H9 (cell line): Measurements from ENCODE around the gene ARMC2. TPM values are rescaled to one million over a fixed set of nuclear protein-coding genes. Genes with fewer than 3 reads are reported as not detected.

Source experiments
- DNase-seq: peaks from one replicate; pipeline ENCODE4 v3.0.0-alpha.2; 2017
- H2AFZ ChIP-seq: one replicate; pipeline ENCODE4 v1.6.1; 2013; ENCODE audit warnings: mild to moderate bottlenecking, low read length, control low read depth, moderate library complexity
- H2AK5ac ChIP-seq: 2 replicates; pipeline ENCODE4 v1.6.1; 2013; ENCODE audit warnings: low read length, control low read depth, mixed read lengths; ENCODE audit not compliant: insufficient read length
- H2BK120ac ChIP-seq: one replicate; pipeline ENCODE4 v1.6.1; 2013; ENCODE audit warnings: low read depth, mild to moderate bottlenecking, low read length, control low read depth, inconsistent platforms; ENCODE audit not compliant: poor library complexity, severe bottlenecking
- H2BK12ac ChIP-seq: 2 replicates; pipeline ENCODE4 v1.6.1; 2013; ENCODE audit warnings: low read length, control low read depth, mixed read lengths, low read depth; ENCODE audit not compliant: insufficient read length
- H2BK15ac ChIP-seq: 2 replicates; pipeline ENCODE4 v1.6.1; 2013; ENCODE audit warnings: low read depth, low read length, control low read depth
- H2BK20ac ChIP-seq: one replicate; pipeline ENCODE4 v1.6.1; 2013; ENCODE audit warnings: low read depth, mild to moderate bottlenecking, low read length, control low read depth, inconsistent platforms; ENCODE audit not compliant: poor library complexity, severe bottlenecking
- H2BK5ac ChIP-seq: 2 replicates; pipeline ENCODE4 v1.6.1; 2013; ENCODE audit warnings: low read length, control low read depth, mixed read lengths; ENCODE audit not compliant: insufficient read length
- H3K14ac ChIP-seq: 2 replicates; pipeline ENCODE4 v1.6.1; 2013; ENCODE audit warnings: low read length, control low read depth; ENCODE audit not compliant: insufficient read depth
- H3K18ac ChIP-seq: 2 replicates; pipeline ENCODE4 v1.6.1; 2013; ENCODE audit warnings: low read depth, mild to moderate bottlenecking, mixed read lengths, low read length, control low read depth; ENCODE audit not compliant: insufficient read length
- H3K23ac ChIP-seq: 2 replicates; pipeline ENCODE4 v1.6.1; 2013; ENCODE audit warnings: low read length, control low read depth, mixed read lengths, low read depth; ENCODE audit not compliant: insufficient read length
- H3K23me2 ChIP-seq: 2 replicates; pipeline ENCODE4 v1.6.1; 2013; ENCODE audit warnings: low read depth, mild to moderate bottlenecking, mixed read lengths, low read length, control low read depth; ENCODE audit not compliant: insufficient read length, poor library complexity, severe bottlenecking
- H3K27ac ChIP-seq: 2 replicates; pipeline ENCODE4 v1.5.1; 2013; ENCODE audit warnings: low read length, control low read depth, mixed read lengths, low read depth; ENCODE audit not compliant: insufficient read length
- H3K27me3 ChIP-seq: 2 replicates; pipeline ENCODE4 v1.6.1; 2013; ENCODE audit warnings: low read length, control low read depth, inconsistent platforms; ENCODE audit not compliant: insufficient read depth
- H3K4ac ChIP-seq: 2 replicates; pipeline ENCODE4 v1.6.1; 2013; ENCODE audit warnings: low read depth, mild to moderate bottlenecking, control low read depth, inconsistent platforms, low read length, moderate library complexity
- H3K4me1 ChIP-seq: 2 replicates; pipeline ENCODE4 v1.6.1; 2013; ENCODE audit warnings: low read length, control low read depth, inconsistent platforms; ENCODE audit not compliant: insufficient read depth
- H3K4me2 ChIP-seq: 2 replicates; pipeline ENCODE4 v1.6.1; 2013; ENCODE audit warnings: low read length, control low read depth, mixed read lengths; ENCODE audit not compliant: insufficient read length, insufficient read depth
- H3K56ac ChIP-seq: 2 replicates; pipeline ENCODE4 v1.6.1; 2013; ENCODE audit warnings: low read depth, mild to moderate bottlenecking, mixed read lengths, low read length, control low read depth; ENCODE audit not compliant: insufficient read length
- H3K79me1 ChIP-seq: 2 replicates; pipeline ENCODE4 v1.6.1; 2013; ENCODE audit warnings: low read depth, mild to moderate bottlenecking, moderate library complexity, low read length, control low read depth, inconsistent platforms; ENCODE audit not compliant: insufficient read depth, poor library complexity, severe bottlenecking
- H3K79me2 ChIP-seq: 2 replicates; pipeline ENCODE4 v1.6.1; 2013; ENCODE audit warnings: low read length, control low read depth, inconsistent platforms; ENCODE audit not compliant: insufficient read depth
- H3K9ac ChIP-seq: 2 replicates; pipeline ENCODE4 v1.6.1; 2013; ENCODE audit warnings: low read length, control low read depth, mixed read lengths; ENCODE audit not compliant: insufficient read length; ENCODE audit errors: extremely low read depth
- H3K9me3 ChIP-seq: one replicate; pipeline ENCODE4 v1.6.1; 2013; ENCODE audit warnings: low read depth, low read length, inconsistent platforms; ENCODE audit not compliant: control insufficient read depth
- H3T11ph ChIP-seq: one replicate; pipeline ENCODE4 v1.6.1; 2013; ENCODE audit warnings: mild to moderate bottlenecking, low read length, control low read depth, inconsistent platforms
- H4K20me1 ChIP-seq: one replicate; pipeline ENCODE4 v1.6.1; 2013; ENCODE audit not compliant: control insufficient read depth, insufficient read length, insufficient read depth
- H4K5ac ChIP-seq: 2 replicates; pipeline ENCODE4 v1.6.1; 2013; ENCODE audit warnings: low read depth, mild to moderate bottlenecking, mixed read lengths, low read length, control low read depth; ENCODE audit not compliant: insufficient read length
- H4K8ac ChIP-seq: replicated peaks from 2 replicates; pipeline ENCODE4 v1.6.1; 2013; ENCODE audit warnings: low read length, control low read depth, mixed read lengths, low read depth; ENCODE audit not compliant: insufficient read length
- H4K91ac ChIP-seq: 2 replicates; pipeline ENCODE4 v1.6.1; 2013; ENCODE audit warnings: low read depth, mild to moderate bottlenecking, moderate library complexity, mixed read lengths, low read length, control low read depth; ENCODE audit not compliant: insufficient read length
- H3K27ac Mint-ChIP-seq, 3 experiments: 2 replicates in 2 of 3; 3 replicates in 1 of 3; pipeline ENCODE4 v1.8.0; 2020 to 2021; ENCODE audit warnings: mixed read lengths in 3 of 3, mild to moderate bottlenecking in 1 of 3, moderate library complexity in 1 of 3
- H3K27me3 Mint-ChIP-seq: 2 replicates; pipeline ENCODE4 v1.8.0; 2021; ENCODE audit warnings: low read depth, mild to moderate bottlenecking, moderate library complexity, mixed read lengths
- H3K36me3 Mint-ChIP-seq, 3 experiments: 2 replicates in 2 of 3; 3 replicates in 1 of 3; pipeline ENCODE4 v1.8.0; 2020 to 2021; ENCODE audit warnings: low read depth in 3 of 3, mixed read lengths in 3 of 3; ENCODE audit not compliant: insufficient read depth in 1 of 3
- H3K4me1 Mint-ChIP-seq, 2 experiments: 2 replicates each; pipeline ENCODE4 v1.8.0; 2020; ENCODE audit warnings: mixed read lengths in 2 of 2
- H3K4me3 Mint-ChIP-seq, 2 experiments: 2 replicates in 1 of 2; 3 replicates in 1 of 2; pipeline ENCODE4 v1.8.0; 2020 to 2021; ENCODE audit warnings: mild to moderate bottlenecking in 2 of 2, mixed read lengths in 2 of 2, moderate library complexity in 1 of 2
- H3K9me3 Mint-ChIP-seq, 2 experiments: 2 replicates in 1 of 2; 3 replicates in 1 of 2; pipeline ENCODE4 v1.8.0; 2020; ENCODE audit warnings: mild to moderate bottlenecking in 2 of 2, mixed read lengths in 2 of 2, moderate library complexity in 1 of 2
- WGBS: extraction: QIAGEN DNeasy Blood & Tissue Kit; methylation state at CpG from one replicate; pipeline ENCODE4 v1.1.7; 2013; ENCODE audit warnings: missing lambda C conversion rate, low lambda C conversion rate, mixed read lengths; ENCODE audit not compliant: insufficient read length; ENCODE audit errors: extremely low coverage; 5-methylcytosine and 5-hydroxymethylcytosine counted together
- total RNA-seq: library from RNA; stranded (reverse); gene quantifications from 2 replicates; pipeline ENCODE4 v1.2.1, GENCODE V29; 2021
- TF ChIP-seq, protein P1 (sequence below): fragments of 200-600 bp; sonication (generic); conservative IDR thresholded peaks from 3 replicates; pipeline ENCODE4 v1.8.0; 2021; ENCODE audit warnings: antibody characterized with exemption, mild to moderate bottlenecking

The ARMC2 gene
- total RNA-seq, 1 experiment from 2014 or later, result 2.8 TPM

DNA sequence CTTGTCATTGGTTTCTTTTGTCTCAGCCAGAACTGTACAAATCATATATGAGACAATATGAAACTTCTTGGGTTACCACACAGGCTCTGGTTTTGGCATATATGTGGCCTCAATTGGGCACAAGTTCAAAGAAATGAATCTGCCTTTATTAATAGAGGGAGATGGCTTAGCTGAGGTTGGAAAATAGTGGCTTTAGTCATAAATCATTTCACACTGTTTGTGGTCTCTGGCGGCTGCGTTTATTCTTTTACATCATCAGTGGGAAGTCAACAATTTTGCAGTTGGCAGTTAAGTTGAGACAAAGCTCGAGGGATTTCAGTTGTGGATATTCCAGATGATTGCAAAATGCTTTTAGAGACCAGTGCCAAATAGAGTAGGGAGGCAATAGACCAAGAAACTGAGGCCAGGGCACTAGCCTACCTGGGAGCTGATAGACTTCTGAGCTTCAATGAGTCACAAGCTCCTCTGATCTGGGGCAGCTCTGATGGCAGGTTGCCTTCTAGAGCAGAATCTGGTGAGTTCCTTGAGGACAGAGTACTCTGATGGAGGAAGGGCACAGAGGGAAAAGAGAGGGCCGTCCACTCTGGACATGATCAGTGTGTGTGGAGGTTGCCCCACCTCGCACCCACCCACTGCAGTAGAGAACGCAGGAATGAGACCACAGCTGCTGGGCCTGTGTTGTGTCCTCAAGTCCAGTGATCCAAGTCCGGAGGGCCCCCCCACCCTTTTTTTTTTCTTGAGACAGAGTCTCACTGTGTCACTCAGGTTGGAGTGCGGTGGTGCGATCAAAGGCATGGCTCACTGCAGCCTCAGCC lies 73.5 kb downstream of the ARMC2 start:
- H3T11ph ChIP-seq, result no peak overlapping the region
- H4K8ac ChIP-seq, result no peak overlapping the region
- no peak overlapping the region for H3K4me2 ChIP-seq
- H3K27ac ChIP-seq, result no peak overlapping the region
- H4K5ac ChIP-seq, result no peak overlapping the region
- no peak overlapping the region for H2BK15ac ChIP-seq
- Mint-ChIP-seq H3K4me3 (no peak overlapping the region), H3K9me3 (peaks cover 0 to 2% of the 10 kb centered on the region in 2 experiments; a peak in 2 of 5 replicates), H3K4me1 (peaks cover 33 to 38% of the 10 kb centered on the region in 2 experiments), H3K27ac (no peak overlapping the region), H3K27me3 (peaks cover 1% of the 10 kb centered on the region; the same call in 1 of the 2 replicates), H3K36me3 (peaks cover 0 to 4% (median 2%) of the 10 kb centered on the region in 3 experiments; a peak in 3 of 7 replicates)
- H3K79me1 ChIP-seq, result no peaks in the 10 kb centered on the region
- no peak overlapping the region for H2BK120ac ChIP-seq
- H2BK12ac ChIP-seq, result no peak overlapping the region
- no peak overlapping the region for H2BK5ac ChIP-seq
- no peaks in the 10 kb centered on the region for H4K20me1 ChIP-seq
- no peak overlapping the region for H3K14ac ChIP-seq
- no peak overlapping the region for H2BK20ac ChIP-seq
- DNase-seq, result no peak
- H3K9me3 ChIP-seq, result no peaks in the 10 kb centered on the region
- no peak overlapping the region for H2AFZ ChIP-seq
- no CpG with 5 or more reads among the region's 9 CpGs for WGBS
- no peaks in the 10 kb centered on the region; the same call in 1 of the 2 replicates for H3K27me3 ChIP-seq
- no peaks in the 10 kb centered on the region for H3K23me2 ChIP-seq
- no peak overlapping the region for H3K56ac ChIP-seq
- no peak overlapping the region for H3K9ac ChIP-seq
- peaks cover 8% of the 10 kb centered on the region for H3K4me1 ChIP-seq
- no peak overlapping the region for H3K4ac ChIP-seq
- TF ChIP-seq, protein P1, sequence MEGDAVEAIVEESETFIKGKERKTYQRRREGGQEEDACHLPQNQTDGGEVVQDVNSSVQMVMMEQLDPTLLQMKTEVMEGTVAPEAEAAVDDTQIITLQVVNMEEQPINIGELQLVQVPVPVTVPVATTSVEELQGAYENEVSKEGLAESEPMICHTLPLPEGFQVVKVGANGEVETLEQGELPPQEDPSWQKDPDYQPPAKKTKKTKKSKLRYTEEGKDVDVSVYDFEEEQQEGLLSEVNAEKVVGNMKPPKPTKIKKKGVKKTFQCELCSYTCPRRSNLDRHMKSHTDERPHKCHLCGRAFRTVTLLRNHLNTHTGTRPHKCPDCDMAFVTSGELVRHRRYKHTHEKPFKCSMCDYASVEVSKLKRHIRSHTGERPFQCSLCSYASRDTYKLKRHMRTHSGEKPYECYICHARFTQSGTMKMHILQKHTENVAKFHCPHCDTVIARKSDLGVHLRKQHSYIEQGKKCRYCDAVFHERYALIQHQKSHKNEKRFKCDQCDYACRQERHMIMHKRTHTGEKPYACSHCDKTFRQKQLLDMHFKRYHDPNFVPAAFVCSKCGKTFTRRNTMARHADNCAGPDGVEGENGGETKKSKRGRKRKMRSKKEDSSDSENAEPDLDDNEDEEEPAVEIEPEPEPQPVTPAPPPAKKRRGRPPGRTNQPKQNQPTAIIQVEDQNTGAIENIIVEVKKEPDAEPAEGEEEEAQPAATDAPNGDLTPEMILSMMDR, result no peak
- H3K79me2 ChIP-seq, result no peaks in the 10 kb centered on the region
- H2AK5ac ChIP-seq, result no peak overlapping the region
- no peak overlapping the region for H3K23ac ChIP-seq
- H4K91ac ChIP-seq, result no peak overlapping the region
- no peak overlapping the region for H3K18ac ChIP-seq
